BJ (cell line): ENCODE measurements around the gene TSHZ2. TPM values are rescaled to one million over a fixed set of nuclear protein-coding genes. Genes with fewer than 3 reads are reported as not detected.

Source experiments
- CTCF ChIA-PET: fragments of 350-600 bp; formaldehyde crosslinking; extraction: SDS; loops from one replicate; lab custom pipeline; 2021; ENCODE audit warnings: antibody characterized with exemption, inconsistent platforms; lab: Yijun Ruan, JAX
- POLR2A ChIA-PET: fragments of 300-600 bp; sonication (Branson Sonifier 250); formaldehyde crosslinking; extraction: SDS; loops from one replicate; lab custom pipeline; 2021; ENCODE audit warnings: antibody characterized with exemption; lab: Charles Lee
- DNase-seq: peaks from one replicate; pipeline ENCODE4 v3.0.0-alpha.2; 2011; ENCODE audit warnings: low read depth
- H3K27me3 ChIP-seq: 2 replicates; pipeline ENCODE4 v1.6.0; 2011; ENCODE audit warnings: low read length; ENCODE audit not compliant: control insufficient read depth, insufficient read depth
- H3K36me3 ChIP-seq: 2 replicates; pipeline ENCODE4 v1.5.1; 2011; ENCODE audit warnings: low read length; ENCODE audit not compliant: control insufficient read depth, insufficient read depth
- H3K4me3 ChIP-seq: 2 replicates; pipeline ENCODE4 v1.5.1; 2011; ENCODE audit warnings: low read depth, mild to moderate bottlenecking, control low read depth, low read length
- CTCF ChIP-seq: IDR thresholded peaks from 2 replicates; pipeline ENCODE4 v1.5.1; 2011; ENCODE audit warnings: low read depth, mild to moderate bottlenecking, control low read depth, inconsistent platforms, low read length, moderate library complexity; ENCODE audit not compliant: insufficient read depth
- polyA plus RNA-seq: library from polyadenylated mRNA; depleted of rRNA; stranded (reverse); fragments of >200 nt; gene quantifications from 2 replicates; pipeline ENCODE4 v1.2.3, GENCODE V29; 2011

The TSHZ2 gene
- polyA plus RNA-seq, 1 experiment, result not detected

- POLR2A ChIA-PET, result no interaction called here
- DNase-seq, result no peak
- CTCF ChIA-PET, result no interaction called here
- H3K36me3 ChIP-seq, result no peaks in the 10 kb centered on the region
- no peak overlapping the region for H3K4me3 ChIP-seq
- no peak for TF ChIP-seq CTCF
- H3K27me3 ChIP-seq, result no peaks in the 10 kb centered on the region
Measured at GRCh38 chr20:53445321-53445731, 473.2 kb downstream of the TSHZ2 start.

- no peaks in the 10 kb centered on the region for H3K36me3 ChIP-seq
- CTCF ChIA-PET, result no interaction called here
- H3K4me3 ChIP-seq, result no peak overlapping the region
- no peak for DNase-seq
- POLR2A ChIA-PET, result no interaction called here
- TF ChIP-seq CTCF, result no peak
- H3K27me3 ChIP-seq, result no peaks in the 10 kb centered on the region
Measured at GRCh38 chr20:53445932-53446331, 473.8 kb downstream of the TSHZ2 start.

- ChIA-PET CTCF (no interaction called here), POLR2A (no interaction called here)
- H3K36me3 ChIP-seq, result no peaks in the 10 kb centered on the region
- no peak for DNase-seq
- no peak for TF ChIP-seq CTCF
- H3K27me3 ChIP-seq, result no peaks in the 10 kb centered on the region
- no peak overlapping the region for H3K4me3 ChIP-seq
Measured at GRCh38 chr20:53447316-53447715, 475.2 kb downstream of the TSHZ2 start.

- DNase-seq, result no peak
- Histone ChIP-seq H3K4me3 (no peak overlapping the region), H3K27me3 (no peaks in the 10 kb centered on the region), H3K36me3 (no peaks in the 10 kb centered on the region)
- CTCF ChIA-PET, result no interaction called here
- POLR2A ChIA-PET, result interaction anchor here (0.6 kb wide), 1 partner anchor 53 kb away, joined by 3 read pairs; no protein-coding TSS in a partner anchor
- no peak for TF ChIP-seq CTCF
Measured at GRCh38 chr20:53448426-53448825, 476.3 kb downstream of the TSHZ2 start.

GRCh38 chr20:53448875-53449274, 476.7 kb downstream of the TSHZ2 start:
- H3K27me3 ChIP-seq, result no peaks in the 10 kb centered on the region
- no peak for DNase-seq
- no peaks in the 10 kb centered on the region for H3K36me3 ChIP-seq
- TF ChIP-seq CTCF, result no peak
- POLR2A ChIA-PET, result no interaction called here
- no peak overlapping the region for H3K4me3 ChIP-seq
- CTCF ChIA-PET, result no interaction called here
